ENCODE data around the gene IYD.

DNA sequence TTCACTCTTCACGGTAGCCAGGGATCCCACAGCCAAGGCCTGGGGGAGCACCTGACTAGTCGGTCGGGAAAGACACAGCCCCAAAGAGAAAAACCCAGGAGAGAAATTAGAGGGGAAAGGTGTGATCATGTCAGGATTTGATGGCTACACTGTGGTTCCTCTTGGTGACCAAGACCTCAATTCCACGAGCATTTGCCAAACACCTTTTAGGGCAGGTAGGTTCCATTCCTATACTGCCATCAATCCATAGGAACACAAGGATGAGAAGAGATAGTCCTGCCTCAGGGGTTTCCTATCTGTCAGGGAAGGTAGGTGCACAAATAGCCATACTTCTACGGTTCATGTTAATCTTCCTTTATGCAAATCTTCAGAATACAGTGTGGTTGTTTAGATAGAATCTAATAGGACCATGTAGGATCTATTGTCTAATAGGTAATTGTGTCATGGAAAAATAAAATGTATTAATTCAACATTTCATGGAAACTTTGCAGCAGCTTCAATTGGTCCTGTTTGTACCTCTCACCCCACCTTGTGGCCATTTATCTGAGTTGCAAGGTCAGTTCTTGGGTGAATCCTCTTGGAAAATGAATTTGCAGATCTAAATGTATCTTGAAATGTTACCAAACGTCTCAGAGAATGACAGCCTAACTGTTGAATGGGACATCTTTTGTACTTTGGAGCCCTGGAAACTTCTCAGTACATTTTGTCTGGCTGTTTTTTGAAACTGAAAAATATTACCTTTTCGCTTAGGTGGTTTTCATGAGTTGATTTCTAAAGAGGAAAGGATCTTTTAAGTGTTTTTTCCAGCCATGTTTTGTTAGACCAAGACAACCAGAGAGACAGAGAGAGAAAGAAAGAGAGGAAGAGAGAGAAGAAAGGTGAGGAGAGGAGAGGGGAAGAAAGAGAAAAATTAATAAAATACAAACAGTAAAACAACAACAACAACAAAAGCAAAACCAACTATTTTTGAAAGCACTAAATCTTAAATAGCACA is 33.7 kb upstream of the IYD start:
- TF ChIP-seq CTCF (conservative IDR thresholded peaks at IDR 0.05 in 1 of 2, IDR thresholded peaks at IDR 0.05 in 1 of 2; ENCODE audit: low read depth in 1 of 2, low read length in 2 of 2) (peak; percentile 86 to 89), EZH2 (IDR thresholded peaks at IDR 0.05; ENCODE audit: low read length, missing control alignments) (no peak)

All from fibroblast of lung (primary cell).